ENCODE data around the gene ADPRHL1.
A peak's percentile ranks its signal among the peaks of the same experiment; 100 is the strongest.

ADPRHL1 gene

GRCh38 chr13:113452942-113453901, at the start of gene ADPRHL1:
TSS of gene ADPRHL1 (minus strand) at chr13:113453488. CDS start at chr13:113453437, 51 bp downstream.
- no peak for DNase-seq

DNA sequence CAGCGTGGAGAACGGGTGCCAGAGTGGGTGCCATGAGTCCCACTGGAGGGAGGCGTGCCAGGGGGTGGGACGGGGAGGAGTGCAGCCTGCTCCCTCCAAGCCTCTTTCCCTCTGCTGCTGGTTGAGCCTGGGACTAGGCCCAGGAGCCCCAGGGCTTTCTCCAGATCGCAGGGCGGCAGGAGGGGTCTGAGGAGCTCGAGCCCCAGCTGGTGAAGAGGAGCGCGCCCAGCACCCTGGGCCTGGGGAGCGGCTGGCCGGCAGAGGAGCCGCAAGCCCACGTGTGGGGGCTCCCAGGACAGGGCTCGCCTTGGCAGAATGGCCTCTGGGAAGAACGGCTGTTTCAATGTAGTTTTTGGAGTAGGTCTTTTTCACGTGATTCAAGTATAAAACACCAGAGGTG, 49.4 kb upstream of the ADPRHL1 start:
- DNase-seq, result no peak

DNA sequence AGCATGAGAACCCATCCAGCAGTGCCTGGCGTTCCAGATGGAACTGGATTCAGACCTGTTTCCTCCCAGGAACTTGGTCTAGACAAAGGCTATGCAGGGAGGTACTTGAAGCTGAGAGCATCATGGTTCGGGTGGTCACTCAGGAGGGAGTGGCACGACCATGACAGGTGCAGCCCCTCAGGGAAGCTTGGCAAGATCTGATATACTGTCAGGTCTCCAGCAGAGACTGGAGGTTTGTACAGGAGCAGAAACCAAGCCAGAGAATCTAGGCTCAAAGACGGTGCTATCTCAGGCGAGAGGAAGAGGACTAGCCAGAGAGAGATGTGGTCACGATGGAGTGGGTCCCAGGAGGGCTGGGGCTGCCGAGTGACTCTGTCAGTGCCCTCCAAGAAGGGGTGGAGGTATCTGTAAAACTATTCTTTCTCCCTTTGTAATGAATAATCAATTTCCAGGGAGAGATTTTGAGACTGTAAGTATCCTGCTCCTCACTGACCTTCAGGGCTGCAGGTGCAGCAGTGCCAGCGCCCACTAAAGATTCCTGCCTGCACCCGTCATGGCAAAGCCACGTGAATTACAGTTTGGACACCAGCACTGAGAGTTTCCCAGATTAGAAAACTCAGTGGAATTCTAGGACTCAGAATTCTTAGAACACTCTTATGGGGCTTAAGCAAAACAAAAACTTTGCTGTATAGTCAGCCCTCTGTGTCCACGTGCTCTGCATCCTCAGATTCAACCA, 47.4 kb upstream of the ADPRHL1 start:
- DNase-seq, result no peak

DNA sequence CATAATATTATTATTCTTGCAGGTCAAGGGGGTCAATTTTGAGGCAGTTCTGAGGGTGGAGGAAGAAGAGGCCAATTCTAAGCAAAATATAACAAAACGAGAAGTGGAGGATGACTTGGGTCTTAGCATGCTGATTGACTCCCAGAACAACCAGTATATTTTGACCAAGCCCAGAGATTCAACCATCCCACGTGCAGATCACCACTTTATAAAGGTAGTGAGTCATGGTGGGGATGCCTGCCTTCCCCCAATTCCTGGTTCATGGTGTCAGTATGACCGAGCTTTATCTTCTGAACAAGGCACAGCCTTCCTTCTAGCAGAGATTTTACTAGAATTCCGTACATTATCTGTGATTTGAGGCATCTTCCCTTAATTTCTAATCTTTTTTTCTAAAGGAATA, 46.6 kb upstream of the ADPRHL1 start:
- DNase-seq, result no peak

GRCh38 chr13:113498905-113499304, 45.6 kb upstream of the ADPRHL1 start:
- no peak for DNase-seq

DNA sequence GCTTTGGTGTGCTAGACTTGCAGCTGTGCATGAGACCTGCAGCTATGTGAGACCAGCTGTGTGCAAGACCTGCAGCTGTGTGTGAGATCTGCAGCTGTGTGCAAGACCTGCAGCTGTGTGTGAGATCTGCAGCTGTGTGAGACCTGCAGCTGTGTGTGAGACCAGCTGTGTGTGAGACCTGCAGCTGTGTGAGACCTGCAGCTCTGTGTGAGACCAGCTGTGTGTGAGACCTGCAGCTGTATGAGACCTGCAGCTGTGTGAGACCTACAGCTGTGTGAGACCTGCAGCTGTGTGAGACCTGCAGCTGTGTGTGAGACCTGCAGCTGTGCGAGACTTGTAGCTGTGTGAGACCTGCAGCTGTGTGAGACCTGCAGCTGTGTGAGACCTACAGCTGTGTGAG, 43.9 kb upstream of the ADPRHL1 start:
- DNase-seq, result no peak

DNA sequence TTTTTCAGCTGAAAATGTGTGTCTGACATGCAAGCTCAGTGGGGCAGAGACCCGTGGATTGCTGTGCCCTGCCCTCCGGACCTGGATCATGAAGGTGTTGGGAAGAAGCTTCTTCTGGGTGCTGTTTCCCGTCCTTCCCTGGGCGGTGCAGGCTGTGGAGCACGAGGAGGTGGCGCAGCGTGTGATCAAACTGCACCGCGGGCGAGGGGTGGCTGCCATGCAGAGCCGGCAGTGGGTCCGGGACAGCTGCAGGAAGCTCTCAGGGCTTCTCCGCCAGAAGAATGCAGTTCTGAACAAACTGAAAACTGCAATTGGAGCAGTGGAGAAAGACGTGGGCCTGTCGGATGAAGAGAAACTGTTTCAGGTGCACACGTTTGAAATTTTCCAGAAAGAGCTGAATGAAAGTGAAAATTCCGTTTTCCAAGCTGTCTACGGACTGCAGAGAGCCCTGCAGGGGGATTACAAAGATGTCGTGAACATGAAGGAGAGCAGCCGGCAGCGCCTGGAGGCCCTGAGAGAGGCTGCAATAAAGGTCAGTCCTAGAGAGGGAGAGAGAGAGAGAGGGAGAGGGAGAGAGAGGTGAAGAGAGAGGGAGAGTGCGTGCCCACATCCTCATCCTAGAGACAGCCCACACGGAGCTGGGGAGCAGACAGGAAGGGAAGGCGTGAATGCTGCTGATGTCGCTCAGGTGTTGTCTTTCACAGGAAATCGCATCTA, 42.4 kb upstream of the ADPRHL1 start:
- no peak for DNase-seq

DNA sequence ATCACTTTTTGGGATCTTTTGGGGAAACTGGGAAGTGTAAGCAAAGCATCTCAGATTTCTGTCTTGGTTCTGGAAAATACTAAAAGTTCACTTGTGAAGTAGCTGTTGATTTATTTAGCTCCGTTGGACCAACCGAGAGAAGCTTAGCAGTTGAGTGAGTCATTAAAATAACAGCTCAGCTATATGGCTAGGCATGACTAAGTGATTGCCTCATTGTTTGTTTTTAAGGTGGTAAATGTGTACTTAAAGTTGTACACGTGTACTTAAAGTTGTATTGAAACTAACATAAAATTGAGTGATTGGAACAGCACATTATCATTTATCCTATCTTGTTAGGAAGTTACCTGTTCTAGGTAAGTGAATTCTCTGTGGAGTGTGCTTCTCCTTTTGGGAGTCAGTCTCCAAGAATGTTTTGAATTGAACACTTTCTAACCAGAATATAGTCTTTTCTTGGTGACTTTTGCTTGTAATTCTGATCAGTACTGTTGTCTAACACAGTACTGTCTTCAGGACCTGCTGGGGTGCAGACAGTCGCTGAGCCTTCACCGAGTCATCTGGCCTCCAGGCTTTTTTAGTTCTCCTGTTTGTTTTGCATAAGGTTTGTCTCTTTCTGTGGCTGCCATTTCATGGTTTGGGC, 40.1 kb upstream of the ADPRHL1 start:
- peak; percentile 63 for DNase-seq

GRCh38 chr13:113491982-113492381, 38.7 kb upstream of the ADPRHL1 start:
- DNase-seq, result no peak

DNA sequence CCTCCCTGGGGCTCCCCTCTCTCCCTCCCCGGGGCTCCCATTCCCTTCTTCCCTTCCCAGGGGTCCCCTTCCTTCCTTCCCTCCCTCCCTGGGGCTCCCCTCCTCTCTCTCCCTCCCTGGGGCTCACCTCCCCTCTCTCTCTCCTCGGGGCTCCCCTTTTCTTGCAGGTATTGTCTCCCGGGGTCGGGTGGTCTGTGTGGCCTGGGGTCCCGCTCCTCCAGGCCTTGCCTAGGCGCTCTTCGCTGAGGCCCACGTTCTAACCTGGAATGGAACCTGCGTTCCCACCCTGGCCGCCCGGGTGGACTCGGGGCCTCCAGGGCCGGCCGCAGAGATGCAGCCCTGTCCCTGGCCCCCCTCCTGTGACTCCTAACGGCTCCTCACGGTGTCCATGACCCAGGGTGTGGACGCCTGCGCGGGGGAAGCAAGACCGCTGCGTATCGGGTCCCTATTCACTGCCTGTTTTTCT, 38.2 kb upstream of the ADPRHL1 start:
- DNase-seq, result no peak

- DNase-seq, result peak; percentile 86
Observed at GRCh38 chr13:113490496-113491417, 37.5 kb upstream of the ADPRHL1 start, which contains the start of gene DCUN1D2. TSS of gene DCUN1D2 (minus strand) at chr13:113490711. CDS start at chr13:113490669, 42 bp downstream.

GRCh38 chr13:113489549-113490495, 36.5 kb upstream of the ADPRHL1 start:
- no peak for DNase-seq

DNA sequence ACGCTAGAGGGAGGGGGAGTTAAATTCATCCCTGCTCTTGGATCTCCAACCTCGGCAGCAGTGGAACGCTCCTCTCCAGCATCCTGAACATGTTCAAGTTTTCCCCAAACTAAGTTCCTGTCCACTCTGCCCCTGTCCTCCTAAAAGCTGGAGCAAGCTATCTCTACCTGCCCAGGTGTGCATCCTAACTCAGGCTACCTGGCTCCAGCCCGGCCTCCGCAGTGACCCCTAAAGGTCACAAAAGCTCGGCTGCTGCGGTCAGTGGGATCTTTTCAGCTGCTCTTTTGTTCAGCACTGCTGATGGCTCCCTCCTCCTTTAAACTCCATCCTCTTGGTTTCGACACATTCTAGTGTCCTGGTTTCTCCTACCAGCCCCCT, 35.9 kb upstream of the ADPRHL1 start:
- DNase-seq, result no peak

DNA sequence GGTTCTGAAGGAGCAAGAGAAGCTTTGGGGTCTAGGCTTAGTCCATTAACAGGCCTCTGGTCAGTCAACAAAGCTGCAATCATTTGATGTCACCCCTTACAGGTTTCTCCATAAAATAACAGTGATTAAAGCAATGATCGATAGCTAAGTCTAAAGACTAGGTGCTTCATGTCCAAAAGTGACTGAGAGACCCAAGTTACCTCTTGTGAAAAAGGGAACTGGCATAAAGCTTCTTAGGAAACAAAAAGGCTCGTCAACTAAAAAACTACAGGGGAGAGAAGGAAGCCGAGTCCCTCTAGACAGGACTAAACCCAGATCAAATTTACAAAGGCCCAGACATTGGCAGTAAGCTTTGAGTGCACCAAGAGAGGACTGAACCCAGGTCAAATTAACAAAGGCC, 35.0 kb upstream of the ADPRHL1 start:
- no peak for DNase-seq

DNA sequence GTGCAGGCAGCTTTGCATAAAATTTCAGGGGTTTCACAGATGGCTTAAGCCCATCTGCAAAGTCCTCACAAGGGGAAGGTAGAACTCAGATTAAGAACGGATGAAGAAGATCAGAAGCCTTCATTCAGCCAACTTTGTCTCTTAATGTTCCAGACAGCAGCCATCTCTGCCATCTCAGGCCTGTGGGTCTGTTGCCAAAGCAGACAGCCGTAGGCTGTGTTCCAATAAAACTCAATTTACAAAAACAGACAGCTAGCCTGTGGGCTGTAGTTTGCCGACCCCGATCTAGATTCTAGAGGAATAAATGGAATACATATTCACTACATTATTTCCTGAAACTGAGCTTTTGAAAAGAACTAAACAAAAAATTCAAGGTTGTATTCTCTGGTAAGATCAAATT, 33.4 kb upstream of the ADPRHL1 start:
- DNase-seq, result no peak

DNA sequence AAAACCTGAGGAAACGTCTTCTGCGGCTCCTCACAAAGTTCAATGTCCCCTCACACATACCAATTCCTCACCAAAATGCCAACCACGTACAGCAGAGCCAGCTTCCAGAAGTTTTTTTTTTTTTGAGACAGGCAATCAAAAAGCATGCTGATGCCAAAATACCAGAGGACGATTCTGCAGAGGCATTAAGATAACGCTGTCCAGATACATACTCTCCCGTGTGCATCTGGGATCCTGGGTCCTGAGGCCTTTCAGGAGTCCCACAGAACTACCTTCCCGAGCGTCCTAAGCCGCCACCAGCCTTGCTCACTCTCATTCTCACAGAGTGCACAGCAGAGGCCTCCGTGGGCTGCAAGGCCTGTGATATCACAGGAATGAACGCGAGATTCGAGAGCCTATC, 32.3 kb upstream of the ADPRHL1 start:
- DNase-seq, result no peak

DNA sequence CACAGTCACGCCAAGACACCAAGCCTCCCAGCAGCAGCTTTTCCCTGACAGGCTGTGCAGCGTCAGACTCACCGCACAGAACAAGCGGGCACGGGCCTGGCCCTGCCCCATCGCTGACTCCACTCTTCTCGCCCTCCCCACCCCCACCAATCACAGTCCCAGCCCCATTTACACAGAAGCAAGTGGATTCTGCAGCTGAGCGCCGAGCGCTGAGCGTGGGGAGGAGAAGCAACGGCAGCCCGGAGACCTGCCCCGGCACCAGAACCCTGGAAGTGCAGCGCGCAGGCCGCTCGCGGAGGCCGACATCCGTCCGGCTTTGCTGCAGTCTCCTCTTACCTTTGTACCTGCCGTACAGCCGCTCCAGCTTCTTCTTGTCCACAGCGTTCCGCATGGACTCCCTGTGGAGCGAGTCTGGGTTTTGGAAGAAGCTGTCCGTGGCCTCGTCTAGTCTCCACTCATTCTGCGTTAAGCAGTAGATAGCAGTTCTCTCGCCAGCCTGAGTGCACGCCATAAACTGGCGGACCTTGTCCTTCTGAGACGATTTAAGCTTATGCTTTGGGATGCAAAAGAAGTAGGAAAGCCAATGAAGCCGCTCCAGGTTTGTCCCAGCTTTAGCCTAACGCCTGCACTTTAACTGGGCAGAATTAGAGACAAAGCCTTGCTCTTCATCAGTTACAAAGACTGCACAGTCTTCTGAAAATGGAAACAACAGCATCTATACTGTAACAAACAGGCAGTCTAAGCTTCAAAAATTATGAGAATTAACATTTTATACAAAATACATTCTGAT, 30.4 kb upstream of the ADPRHL1 start:
- DNase-seq, result no peak

DNA sequence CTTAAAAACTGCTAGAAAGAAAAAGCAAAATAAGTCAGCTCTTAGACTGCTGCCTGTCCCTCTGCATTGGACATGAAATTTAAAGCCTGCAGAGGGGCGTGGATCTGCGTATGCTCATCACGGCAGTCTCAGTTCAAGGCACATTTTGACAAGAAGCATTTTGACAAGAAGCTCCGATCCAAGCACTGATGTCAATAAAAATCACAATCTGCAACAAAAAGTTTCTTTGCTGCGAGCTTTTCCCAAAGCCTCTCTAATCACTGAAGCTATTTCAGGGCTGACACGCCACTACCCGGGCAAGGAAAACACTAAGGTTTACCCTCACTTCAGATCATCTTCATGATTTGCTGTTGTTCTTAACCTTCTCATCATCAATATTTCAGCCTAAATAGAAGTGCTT, 29.8 kb upstream of the ADPRHL1 start:
- DNase-seq, result no peak

DNA sequence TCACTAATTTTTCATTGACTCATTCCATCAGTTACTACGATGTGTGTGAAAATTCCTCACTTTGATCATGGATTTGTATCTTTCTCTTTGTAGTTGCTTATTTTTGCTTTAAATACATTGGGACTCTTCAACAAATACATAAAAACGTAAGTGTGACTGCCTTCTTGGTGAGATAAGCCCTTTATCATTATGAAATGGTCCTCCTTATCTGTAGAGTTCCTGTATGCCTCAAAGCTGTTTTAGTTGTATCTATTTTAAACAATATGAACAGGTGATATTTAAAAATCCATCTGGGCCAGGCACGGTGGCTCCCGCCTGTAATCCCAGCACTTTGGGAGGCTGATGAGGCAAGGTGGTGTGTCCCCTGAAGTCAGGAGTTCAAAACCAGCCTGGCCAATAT, 25.9 kb upstream of the ADPRHL1 start:
- DNase-seq, result no peak

DNA sequence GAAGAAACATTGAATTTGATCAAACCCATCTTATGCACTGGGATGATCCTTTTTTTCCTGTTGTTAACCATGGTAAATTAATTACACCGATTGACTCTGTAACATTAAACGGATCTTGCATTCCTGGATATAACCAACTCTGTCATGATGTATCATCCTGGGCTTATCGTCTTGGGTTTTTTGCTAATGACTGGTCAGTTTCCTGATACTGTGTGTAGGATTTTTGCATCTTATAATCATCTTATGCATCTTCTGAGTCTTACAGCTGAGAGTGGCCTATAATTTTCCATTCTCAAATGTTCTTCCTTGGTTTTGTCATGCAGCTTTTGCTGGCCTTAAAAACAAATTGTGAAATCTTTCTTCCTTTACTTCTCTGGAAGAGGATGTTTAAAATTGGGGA, 24.4 kb upstream of the ADPRHL1 start:
- no peak for DNase-seq

All from GF-D8 (cell line).